DMS 273 (cell line): ENCODE measurements around the gene RPL22L1.
A peak's percentile ranks its signal among the peaks of the same experiment; 100 is the strongest.
"Not testable (repeated sequence)": the region's sequence is repeated elsewhere in the genome, so short reads cannot be mapped to it uniquely, and the experiment has no call there.

Experiments
- DNase-seq: peaks from one replicate; lab custom pipeline; 2025; ENCODE audit not compliant: unreplicated experiment; lab: John Stamatoyannopoulos, UW

The RPL22L1 gene

DNA sequence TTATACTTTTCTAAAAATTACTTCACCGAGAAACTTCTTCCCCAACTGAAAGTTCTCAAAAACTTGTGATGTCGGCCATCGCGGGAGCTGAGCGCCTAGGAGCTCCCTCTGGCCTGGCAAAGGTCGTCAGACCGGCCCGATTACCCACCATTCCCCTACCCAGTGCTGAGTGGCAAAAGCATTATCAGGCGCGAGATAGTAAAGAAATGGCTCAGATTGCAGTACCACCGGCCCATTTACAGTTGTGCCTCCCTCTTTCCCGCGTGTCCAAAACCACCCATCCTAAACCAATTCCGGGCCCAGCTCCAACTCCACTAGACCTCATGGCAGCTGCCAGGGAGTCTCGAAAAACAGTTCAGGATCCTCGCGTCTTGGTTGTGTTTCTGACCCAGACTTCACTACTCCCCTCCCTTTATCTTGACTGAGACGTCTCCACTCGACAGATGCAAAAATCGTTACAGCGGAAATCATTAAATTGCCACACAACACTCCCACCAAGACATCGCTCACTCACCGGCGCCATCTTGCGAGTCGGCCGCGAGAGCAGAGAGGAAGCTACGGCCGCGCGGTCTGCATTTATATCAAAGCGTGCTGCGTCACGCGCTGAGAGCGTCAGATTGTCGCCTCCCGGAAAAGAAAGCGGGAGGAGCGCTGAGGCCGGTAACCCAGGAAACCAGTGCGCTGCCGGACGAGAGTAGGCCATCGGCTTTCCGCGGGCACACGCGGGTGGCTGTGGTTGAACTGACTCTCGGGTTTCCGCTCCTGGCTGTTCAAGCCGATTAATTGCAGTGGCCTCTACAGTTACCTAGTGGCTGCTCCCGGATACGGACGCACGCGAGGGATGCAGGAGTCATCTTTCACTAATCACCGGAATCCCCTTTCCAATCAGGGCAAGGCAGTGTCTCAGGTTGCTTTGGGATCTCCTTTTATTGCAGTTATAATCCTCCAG lies at the start of gene RPL22L1:
TSS of gene RPL22L1 (minus strand) at position 551 of the 949 bp plus-strand sequence. CDS start at position 523, 28 bp downstream.
- DNase-seq, result no peak

DNA sequence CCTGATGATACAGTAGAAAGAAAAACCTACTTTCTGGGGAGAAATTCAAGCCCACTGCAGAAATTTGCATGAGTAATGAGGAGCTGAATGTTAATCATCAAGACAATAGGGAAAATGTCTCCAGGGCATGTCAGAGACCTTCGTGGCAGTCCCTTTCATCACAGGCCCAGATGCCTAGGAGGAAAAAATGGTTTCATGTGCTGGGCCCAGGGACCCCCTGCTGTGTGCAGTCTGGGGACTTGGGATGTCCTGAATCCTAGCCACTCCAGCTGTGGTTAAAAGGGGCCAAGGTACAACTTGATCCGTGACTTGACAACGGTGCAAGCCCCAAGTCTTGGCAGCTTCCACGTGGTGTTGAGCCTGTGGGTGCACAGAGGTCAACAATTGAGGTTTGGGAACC lies 48.7 kb upstream of the RPL22L1 start:
- no peak for DNase-seq

DNA sequence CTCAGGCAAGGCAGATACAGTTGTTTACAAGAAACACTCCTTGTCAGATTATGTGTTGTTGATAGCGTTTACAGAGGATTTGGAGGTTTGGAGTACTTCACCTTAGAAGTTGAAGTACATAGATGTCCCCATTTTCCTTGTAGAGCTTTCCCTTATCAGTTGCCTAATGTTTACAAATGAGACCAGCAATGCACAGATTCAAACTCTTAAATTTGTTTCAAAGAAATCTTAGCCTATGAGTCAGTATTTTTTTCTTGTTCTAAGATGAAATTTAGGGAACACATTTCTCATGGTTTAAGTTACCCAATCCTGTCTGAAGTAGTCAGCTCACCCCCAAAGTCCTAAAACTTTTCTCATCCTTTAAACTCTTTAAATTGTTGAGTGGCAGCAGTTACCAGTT lies 44.7 kb upstream of the RPL22L1 start:
- DNase-seq, result no peak

DNA sequence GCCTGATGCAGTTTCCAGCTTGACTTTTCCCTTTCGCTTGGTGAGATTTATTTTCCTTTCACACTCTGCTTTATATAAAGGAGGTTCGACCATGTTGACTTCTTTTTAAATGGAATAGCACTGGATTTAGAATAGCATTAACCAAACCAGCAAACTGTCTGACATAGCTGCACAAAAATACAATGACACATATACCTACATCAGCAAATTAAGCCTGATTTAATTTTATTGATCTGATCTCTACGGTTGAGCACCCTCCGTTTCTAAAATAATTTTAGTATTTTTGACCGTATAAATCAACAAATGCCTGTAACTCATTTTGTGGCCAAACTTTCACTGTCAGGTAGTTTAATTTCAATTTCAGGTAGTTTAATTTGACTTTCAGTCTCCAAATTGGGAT lies 44.2 kb upstream of the RPL22L1 start:
- no peak for DNase-seq

DNA sequence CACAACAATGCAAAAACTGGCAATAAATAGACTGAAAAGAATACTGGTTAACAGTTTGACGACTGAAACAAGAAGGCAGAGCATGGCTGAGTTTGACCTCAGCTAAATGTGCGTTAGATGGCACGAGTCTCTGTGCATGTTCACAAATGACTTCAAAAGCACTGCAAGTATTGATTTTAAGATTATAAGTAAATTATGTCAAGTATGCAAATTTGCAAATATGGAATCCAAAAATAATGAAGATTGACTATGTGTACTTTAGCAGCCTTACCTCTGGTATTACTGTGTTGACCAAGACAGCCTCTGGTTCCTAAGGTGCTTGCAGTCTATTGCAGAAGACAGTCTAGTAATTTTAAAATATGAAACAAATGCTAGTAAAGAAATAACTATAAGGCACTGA lies 41.1 kb upstream of the RPL22L1 start:
- no peak for DNase-seq

DNA sequence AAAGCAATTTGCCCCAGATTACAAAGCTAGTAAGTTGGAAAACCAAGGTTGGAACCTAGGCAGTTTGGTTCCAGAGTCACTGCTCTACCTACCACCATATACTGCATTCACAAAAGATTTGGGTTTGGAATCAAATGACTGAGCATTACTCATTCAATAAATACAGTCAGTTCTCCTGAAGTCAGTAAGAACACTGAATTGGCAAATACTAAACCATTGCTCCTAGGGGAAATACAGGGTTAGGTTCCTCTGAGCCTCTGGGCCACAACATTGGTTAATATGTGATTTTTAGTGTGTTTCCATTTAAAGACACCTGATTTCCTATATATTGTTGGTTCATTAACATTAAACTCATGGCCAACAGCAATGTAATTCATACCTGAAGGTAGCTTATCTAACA lies 40.5 kb upstream of the RPL22L1 start:
- DNase-seq, result no peak

DNA sequence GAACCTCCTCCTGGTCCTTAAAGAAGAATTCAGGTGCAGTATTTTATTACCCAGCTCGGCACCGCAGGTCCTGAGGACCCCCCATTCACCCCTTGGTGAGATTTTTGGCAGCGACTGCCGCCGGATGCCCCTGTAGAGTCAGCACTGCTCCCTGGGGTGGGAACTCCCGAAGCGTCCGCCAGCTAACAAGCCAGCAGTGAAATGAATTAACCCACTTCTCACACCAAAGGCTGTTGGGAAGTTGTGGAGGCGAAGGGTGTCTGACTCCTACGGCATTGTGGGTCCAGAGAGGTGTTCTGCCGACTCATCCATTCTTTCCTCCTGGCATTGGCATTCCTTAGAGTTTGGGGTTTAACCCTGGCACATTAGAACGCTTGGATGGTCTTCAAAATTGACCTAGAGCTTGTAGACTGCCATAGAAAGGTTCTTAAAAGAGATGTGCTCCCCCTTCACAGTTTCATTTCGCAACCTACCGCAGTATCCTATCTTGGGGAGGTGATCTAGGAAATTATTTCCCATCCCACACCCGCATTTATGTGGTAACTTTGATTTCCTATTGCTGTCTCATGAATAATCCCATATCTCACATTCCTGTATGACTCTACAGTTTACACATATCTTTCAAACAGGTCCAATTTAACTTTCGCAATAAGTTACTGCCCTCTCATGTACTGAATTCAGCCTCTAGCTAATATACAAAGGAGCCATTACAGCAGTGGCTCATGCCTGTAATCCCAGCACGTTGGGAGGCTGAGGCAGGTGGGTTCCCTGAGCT lies 39.3 kb upstream of the RPL22L1 start:
- DNase-seq, result no peak

DNA sequence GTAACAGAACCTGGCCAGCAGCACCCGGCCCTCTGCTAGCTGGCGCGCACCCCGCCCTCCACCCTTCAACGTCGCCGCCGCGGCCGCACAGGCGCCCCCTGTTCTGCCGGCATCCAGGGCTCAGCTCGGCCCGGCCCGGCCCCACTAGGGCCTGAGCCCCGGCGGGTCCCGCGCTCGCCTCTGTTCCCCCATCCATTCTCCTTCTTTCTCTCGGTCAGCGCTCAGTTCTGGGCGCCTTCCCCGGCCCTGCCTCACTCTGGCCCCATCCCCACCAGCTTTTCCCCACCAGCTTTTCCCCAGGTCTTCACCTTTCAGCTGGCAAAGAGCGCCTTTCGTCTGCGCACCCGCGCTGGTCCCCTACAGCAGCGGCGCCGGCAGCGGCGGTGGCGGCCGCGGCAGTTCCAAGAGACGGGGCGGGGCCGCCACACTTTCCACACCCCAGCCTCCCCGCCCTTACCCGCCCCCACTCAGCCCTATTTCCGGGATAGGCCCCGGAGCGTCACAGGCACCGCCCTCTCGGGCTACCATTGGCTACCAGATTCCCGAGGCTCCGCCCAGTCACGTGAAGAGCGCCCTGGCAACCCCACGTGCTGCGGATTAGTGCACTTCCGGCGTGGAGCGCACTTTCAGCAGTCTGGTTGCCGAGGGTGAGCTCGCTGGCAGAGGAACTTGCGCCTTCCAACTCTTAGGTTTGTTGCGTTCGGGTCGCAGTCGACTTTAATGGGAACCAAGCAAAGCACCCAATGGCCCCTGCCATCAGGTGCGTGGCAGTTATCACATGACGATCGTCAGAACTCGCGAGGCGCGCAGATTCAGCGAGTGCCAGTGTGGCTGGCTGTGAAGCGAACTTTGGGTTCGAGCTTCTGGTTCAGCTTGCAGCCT lies 38.5 kb upstream of the RPL22L1 start, which contains the start of gene EIF5A2:
TSS of gene EIF5A2 (minus strand) at position 403 of the 882 bp plus-strand sequence. CDS start 831 bp downstream, outside the sequence.
- DNase-seq, result peak; percentile 99

DNA sequence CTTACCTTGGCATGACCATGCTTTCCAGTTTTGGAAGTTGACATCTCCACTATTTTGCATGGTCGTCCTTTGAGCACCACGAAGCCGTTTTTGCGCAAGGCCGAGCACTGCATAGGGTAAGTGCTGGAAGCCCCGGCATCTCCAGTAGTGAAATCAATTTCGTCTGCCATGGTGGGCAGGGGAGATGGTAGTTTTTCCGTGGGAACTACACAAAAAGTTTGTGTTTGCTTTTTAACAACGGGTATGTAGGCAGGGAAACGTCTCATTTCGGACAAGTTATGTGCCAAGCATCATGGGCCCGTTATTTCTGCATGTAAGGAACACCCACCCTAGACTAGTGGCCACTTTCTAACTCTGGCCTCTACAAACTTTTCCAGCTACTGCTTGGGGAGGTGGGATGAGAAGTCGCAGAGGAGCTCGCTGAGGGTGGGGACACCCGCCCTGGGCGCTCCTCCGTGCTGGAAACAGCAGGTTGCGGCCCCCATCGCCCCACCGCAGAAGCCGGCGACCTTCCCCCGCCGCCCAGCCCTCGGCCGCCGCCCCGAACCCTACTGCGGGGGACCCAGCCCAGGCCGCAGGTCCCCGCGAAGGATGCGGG lies 37.7 kb upstream of the RPL22L1 start:
- DNase-seq, result peak; percentile 71

DNA sequence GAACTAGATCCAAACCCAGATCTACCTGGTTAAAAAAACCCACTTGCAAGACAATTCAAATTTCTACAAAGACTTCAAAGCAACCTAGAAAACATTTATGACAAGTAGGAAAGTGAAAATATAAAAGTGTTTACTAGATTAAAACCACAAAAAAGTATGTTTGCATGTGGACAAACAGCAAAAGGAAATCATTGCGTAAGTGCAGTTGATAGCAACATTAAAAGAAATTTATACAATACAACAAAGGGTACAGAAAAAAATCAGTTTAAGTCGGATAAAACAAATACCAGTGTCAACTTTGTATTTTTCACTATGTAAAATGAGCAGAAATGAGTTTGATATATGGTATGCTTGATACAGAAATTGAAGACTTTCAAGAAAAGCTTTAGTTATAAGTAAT lies 35.9 kb upstream of the RPL22L1 start:
- no peak for DNase-seq

DNA sequence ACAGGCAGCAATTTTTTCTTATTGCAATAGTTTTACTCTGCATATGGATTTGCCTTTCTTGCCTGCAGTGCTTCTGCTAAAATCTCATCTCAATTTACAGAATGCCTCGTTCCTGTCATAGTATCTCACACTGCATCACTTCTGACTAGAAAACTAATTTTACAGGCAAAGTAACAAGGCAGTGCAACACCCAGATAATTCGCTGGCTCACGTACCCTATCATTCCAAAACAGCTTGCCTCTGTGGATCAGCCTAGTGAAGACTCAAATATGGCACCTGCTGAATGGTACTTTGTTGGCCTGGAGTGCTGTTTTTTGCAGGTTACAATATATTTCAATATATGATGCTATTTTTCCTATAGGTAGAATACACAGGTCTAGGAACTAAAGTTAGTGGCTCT lies 33.1 kb upstream of the RPL22L1 start:
- DNase-seq, result no peak

DNA sequence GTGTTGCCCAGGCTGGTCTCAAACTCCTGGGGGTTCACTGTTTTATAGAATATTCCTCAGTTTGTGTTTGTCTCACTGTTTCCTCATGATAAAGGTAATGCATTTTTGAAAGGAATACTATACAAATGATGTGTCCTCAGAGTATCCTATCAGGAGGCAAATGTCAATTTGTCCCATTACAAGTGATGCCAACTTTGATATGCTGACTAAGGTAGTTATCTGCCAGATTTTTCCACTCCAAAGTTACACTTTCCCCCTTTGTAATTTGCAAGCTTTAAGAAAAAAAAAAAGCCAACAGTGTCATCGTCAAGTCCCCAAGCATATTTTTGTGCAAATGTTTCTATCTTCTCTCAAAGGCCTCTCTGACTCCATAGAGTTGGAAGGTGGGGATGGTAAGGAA lies 29.5 kb upstream of the RPL22L1 start:
- no peak for DNase-seq

DNA sequence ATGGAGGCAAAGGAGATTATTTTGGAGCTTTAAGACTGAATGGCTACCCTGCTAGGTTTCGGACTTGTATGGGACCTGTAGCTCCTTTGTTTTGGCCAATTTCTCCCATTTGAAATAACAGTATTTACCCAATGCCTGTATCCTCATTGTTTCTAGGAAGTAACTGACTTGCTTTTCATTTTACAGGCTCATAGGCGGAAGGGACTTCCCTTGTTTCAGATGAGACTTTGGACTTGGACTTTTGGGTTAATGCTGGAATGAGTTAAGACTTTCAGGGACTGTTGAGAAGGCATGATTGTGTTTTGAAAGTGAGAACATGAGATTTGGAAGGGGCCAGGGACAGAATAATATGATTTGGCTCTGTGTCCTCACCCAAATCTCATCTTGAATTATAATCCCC lies 28.0 kb upstream of the RPL22L1 start:
- DNase-seq, result no peak

DNA sequence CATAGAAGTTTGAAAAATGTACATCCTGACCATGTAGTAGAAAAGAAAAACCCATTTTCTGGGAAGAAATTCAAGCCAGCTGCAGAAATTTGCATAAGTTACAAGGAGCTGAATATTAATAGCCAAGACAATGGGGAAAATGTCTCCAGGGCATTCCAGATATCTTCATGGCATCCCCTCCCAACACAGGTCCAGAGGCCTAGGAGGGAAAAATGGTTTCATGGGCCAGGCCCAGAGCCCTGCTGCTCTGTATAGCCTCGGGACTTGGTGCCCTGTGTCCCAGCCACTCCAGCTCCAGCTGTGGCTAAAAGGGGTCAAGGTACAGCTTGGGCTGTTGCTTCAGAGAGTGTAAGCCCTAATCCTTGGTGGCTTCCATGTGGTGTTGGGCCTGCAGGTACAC lies 27.2 kb upstream of the RPL22L1 start:
- DNase-seq, result not testable (repeated sequence)

DNA sequence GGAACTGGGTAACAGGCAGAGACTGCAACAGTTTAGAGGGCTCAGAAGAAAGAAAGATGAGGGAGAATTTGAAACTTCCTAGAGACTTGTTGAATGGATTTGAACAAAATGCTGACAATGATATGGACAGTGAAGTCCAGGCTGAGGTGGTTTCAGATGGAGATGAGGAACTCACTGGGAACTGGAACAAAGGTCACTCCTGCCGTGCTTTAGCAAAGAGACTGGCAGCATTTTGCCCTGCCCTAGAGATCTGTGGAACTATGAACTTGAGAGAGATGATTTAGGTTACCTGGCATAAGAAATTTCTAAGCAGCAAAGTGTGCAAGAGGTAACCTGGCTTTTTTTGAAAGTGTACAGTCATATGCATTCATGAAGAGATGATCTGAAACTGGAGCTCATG lies 26.8 kb upstream of the RPL22L1 start:
- DNase-seq, result no peak

DNA sequence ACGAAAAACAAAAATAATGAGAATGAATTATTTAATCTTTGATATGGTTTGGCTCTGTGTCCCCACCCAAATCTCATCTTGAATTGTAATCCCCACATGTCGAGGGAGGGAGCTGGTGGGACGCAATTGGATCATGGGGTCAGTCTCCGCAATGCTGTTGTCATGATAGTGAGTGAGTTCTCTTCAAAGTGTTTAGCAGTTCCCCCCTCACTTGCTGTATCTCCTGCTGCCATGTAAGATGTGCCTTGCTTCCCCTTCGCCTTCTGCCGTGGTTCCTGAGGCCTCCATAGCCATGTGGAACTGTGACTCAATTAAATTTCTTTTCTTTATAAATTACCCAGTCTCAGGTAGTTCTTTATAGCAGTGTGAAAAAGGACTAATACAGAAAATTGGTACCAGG lies 26.3 kb upstream of the RPL22L1 start:
- DNase-seq, result not testable (repeated sequence)

DNA sequence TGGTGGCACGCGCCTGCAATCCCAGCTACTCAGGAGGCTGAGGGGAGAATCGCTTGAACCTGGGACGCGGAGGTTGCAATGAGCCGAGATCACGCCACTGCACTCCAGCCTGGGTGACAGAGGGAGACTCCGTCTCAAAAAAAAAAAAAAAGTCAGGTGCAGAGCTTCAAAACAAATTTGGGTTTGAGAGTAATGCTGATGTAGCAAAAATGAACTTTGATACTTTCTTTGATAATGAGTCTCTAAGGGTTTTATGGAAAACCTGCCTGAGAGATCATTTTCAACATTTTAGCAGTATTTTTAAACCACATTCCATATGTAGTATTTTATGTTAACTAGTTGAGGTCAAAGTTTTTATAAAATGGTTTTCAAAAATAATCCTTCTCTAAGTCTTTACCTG lies 23.9 kb upstream of the RPL22L1 start:
- DNase-seq, result no peak

DNA sequence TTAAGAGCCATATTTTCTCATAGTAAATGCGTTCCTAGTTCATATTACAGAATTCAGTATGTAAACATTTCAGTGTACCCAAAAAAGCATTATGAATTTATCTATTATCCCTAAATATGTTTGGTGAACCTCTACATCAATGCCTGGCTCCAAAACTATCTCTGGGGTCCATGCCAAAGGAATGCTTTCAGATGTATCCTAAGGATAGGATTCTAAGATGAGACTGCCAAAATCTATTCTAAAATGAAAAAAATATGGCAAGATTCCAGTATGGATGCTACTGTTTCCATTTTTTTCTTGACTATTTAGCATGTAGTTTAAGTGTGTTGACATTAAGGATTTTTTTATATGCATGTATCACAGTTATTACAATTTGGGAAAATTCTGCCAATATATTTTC lies 19.6 kb upstream of the RPL22L1 start:
- no peak for DNase-seq

DNA sequence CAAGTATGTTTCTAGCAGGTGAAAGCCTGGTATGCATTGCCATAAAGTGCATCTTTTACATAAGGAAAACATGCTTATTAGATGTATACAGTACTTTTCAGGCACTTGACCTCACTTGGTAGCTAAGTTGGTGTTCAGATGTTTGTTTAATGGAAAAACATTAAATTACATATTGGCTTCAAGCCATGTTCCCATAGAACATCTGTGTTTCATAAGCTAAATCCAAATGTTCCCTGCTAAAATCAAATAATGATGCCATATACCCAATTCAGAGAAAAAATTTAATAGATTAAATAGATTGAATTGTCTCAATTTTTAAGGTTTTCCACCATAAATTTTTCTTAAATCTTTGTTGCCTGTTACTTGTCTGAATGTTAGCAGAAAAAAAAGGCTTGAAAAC lies 19.1 kb upstream of the RPL22L1 start:
- DNase-seq, result peak; percentile 35

DNA sequence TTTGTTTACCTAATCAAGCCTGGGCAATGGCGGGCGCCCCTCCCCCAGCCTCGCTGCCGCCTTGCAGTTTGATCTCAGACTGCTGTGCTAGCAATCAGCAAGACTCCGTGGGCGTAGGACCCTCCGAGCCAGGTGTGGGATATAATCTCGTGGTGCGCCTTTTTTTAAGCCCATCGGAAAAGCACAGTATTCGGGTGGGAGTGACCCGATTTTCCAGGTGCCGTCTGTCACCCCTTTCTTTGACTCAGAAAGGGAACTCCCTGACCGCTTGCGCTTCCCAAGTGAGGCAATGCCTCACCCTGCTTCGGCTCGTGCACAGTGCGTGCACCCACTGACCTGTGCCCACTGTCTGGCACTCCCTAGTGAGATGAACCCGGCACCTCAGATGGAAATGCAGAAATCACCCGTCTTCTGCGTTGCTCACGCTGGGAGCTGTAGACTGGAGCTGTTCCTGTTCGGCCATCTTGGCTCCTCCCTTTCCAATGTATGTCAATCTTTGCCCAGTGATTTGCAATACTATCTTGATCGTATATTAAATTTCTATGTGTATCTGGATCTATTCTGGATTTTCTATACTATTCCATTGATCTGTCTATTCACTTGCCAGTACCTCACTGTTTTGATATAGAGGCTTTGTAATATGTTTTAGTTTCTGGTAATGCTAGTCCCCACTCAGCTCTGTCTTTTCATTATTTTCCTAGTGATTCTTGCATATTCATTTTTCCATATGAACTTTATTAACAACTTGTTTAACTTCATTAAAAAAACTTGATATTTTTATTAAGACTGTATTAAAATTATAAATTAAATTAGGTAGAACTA lies 14.3 kb upstream of the RPL22L1 start:
- DNase-seq, result not testable (repeated sequence)
